GM13977 (cell line): ENCODE data around the gene IL1A.

Experiments used
- DNase-seq: peaks from one replicate; pipeline ENCODE4 v3.0.0; 2012; ENCODE audit warnings: low spot score
- CTCF ChIP-seq: IDR thresholded peaks from 2 replicates; pipeline ENCODE4 v1.5.1; 2012; ENCODE audit warnings: mild to moderate bottlenecking, control low read depth; ENCODE audit not compliant: insufficient read depth; ENCODE audit errors: extremely low read depth, missing control alignments
- in situ Hi-C: fragments of 300-500 bp; cut with MboI; formaldehyde crosslinking; loops from one replicate; pipeline ENCODE4 v1.12.0; 2022; ENCODE audit warnings: low sequenced_read_pairs, low pct_unique_long_range_greater_than_20kb, mixed read lengths, inconsistent platforms; ENCODE audit not compliant: unreplicated experiment

IL1A gene

GRCh38 chr2:112730791-112731190 is 53.5 kb downstream of the IL1A start:
- TF ChIP-seq CTCF, result no peak
- no peak for DNase-seq
- in situ Hi-C loops, result loop anchor here (5.0 kb wide), 1 partner anchor 128 kb away; no protein-coding TSS in a partner anchor

GRCh38 chr2:112730216-112730615 is 54.1 kb downstream of the IL1A start:
- no peak for DNase-seq
- in situ Hi-C loops, result loop anchor here (5.0 kb wide), 1 partner anchor 128 kb away; no protein-coding TSS in a partner anchor
- TF ChIP-seq CTCF, result no peak

GRCh38 chr2:112728378-112729175 is 55.7 kb downstream of the IL1A start:
- TF ChIP-seq CTCF, result no peak
- in situ Hi-C loops, result loop anchor here (10.0 kb wide), 1 partner anchor 104 kb away; no protein-coding TSS in a partner anchor
- DNase-seq, result peak; percentile 7

- no peak for DNase-seq
- TF ChIP-seq CTCF, result no peak
- in situ Hi-C loops, result loop anchor here (10.0 kb wide), 1 partner anchor 103 kb away; no protein-coding TSS in a partner anchor
These were observed 56.3 kb downstream of the IL1A start for GRCh38 chr2:112728029-112728362.

GRCh38 chr2:112727276-112728028 is 56.8 kb downstream of the IL1A start:
- DNase-seq, result peak; percentile 9
- in situ Hi-C loops, result loop anchor here (10.0 kb wide), 1 partner anchor 103 kb away; no protein-coding TSS in a partner anchor
- no peak for TF ChIP-seq CTCF

GRCh38 chr2:112726487-112727190 is 57.7 kb downstream of the IL1A start:
- in situ Hi-C loops, result loop anchor here (10.0 kb wide), 1 partner anchor 102 kb away; no protein-coding TSS in a partner anchor
- peak; percentile 91 for DNase-seq
- TF ChIP-seq CTCF, result peak; percentile 99
